AG04449 (cell line): ENCODE data around the gene MLLT1.

Experiments
- CTCF ChIA-PET: fragments of 350-600 bp; formaldehyde crosslinking; extraction: SDS; loops from one replicate; lab custom pipeline; 2021; ENCODE audit warnings: antibody characterized with exemption; lab: Yijun Ruan, JAX
- POLR2A ChIA-PET: fragments of 400-600, 350-600 bp; formaldehyde crosslinking; extraction: SDS; loops from one replicate; lab custom pipeline; 2020; ENCODE audit warnings: antibody characterized with exemption, inconsistent platforms; lab: Yijun Ruan, JAX
- DNase-seq: peaks from one replicate; pipeline ENCODE4 v3.0.0-alpha.2; 2010; ENCODE audit warnings: low read depth, low spot score
- H3K4me3 ChIP-seq: 2 replicates; pipeline ENCODE4 v1.5.1; 2011; ENCODE audit warnings: low read depth, mild to moderate bottlenecking, control low read depth, low read length
- TF ChIP-seq, protein P1 (sequence below): IDR thresholded peaks from one replicate; pipeline ENCODE4 v1.5.1; 2011; ENCODE audit warnings: mild to moderate bottlenecking, moderate library complexity, low read length, control low read depth, inconsistent platforms; ENCODE audit not compliant: insufficient read depth; ENCODE audit errors: missing control alignments

MLLT1 gene

DNA sequence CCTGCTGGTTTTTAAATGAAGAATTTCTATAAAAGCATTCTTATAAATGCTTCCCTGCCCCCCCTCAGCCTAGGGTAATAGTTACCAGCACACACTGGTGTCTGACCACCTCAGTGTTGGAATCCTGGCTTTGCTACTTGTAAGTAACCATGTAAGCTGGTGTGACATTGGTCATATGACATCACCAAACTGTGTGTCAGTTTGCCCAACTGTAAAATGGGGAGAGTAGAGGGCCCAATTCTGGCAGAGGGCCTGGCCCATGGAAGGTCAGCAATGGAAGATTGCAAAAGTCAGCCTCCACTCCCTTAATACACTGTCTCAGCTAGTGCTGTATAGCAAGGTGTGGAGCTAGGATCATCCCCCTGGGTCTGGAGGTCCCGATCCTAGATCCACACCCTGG lies 112.7 kb downstream of the MLLT1 start:
- no peak overlapping the region for H3K4me3 ChIP-seq
- ChIA-PET POLR2A (no interaction called here), CTCF (interaction anchor here (1.6 to 2.1 kb wide), 3 partner anchors 116 to 132 kb away, joined by 4 to 9 read pairs (median 5); no protein-coding TSS in a partner anchor)
- TF ChIP-seq, protein P1, sequence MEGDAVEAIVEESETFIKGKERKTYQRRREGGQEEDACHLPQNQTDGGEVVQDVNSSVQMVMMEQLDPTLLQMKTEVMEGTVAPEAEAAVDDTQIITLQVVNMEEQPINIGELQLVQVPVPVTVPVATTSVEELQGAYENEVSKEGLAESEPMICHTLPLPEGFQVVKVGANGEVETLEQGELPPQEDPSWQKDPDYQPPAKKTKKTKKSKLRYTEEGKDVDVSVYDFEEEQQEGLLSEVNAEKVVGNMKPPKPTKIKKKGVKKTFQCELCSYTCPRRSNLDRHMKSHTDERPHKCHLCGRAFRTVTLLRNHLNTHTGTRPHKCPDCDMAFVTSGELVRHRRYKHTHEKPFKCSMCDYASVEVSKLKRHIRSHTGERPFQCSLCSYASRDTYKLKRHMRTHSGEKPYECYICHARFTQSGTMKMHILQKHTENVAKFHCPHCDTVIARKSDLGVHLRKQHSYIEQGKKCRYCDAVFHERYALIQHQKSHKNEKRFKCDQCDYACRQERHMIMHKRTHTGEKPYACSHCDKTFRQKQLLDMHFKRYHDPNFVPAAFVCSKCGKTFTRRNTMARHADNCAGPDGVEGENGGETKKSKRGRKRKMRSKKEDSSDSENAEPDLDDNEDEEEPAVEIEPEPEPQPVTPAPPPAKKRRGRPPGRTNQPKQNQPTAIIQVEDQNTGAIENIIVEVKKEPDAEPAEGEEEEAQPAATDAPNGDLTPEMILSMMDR = no peak
- DNase-seq = no peak

DNA sequence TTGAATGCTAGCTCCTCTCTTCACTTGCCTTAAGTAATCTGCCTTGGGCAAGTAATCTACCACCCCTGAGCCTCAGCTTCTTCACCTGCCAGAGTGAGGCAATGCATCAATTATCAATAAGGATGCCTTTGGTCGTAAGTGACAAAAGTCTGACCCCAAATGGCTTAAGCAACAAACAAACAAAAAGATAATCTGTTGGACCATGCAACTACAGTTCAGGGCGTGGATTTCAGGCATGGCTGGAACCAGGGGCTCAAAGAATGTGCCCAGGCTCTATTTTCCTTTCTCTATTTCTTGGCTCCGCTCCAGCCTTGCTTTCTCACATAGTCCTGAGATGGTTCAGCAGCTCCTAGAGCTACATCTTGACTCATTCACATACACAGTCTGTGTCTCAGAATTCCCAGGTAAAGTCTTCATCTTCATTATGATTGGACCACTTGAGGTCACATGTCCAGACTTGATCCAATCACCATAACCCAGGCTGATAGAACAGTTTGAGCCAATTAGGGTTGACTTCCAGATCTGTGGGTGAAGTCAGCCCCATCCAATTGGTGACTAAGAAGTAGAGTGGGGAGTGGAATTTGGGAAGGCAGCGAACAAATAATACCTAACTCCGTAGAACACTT lies 114.8 kb downstream of the MLLT1 start:
- POLR2A ChIA-PET = no interaction called here
- CTCF ChIA-PET = interaction anchor here (0.9 to 1.3 kb wide), 4 partner anchors 12 to 189 kb away, joined by 3 to 4 read pairs (median 3); no protein-coding TSS in a partner anchor
- DNase-seq = no peak
- TF ChIP-seq, protein P1 = no peak
- H3K4me3 ChIP-seq = no peak overlapping the region

DNA sequence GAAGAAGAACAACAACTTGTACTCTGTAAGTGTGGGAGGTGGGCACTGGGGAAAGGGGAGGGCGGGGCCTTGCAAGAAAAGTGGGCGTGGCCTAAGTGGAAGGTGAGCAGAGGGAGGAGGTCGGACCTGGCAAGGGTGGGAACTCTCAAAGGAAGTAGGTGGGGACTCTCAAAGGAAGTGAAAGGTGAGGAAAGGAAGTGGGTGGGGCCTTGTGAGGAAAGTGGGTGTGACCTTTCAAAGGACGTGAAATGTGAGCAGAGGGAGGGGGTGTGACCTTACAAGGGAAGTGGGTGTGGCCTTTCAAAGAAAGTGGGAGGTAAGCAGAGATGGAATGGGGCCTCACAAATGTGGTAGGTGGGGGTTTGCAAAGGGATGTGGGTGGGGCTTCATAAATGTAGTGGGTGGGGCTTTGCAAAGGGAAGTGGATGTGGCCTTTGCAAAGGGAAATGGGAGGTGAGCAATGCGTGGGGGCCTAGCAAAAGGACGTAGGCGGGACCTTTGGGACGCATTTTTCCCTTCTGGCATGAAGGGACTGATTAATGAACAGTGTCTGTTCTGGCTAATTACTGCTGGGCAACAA lies 118.4 kb downstream of the MLLT1 start:
- ChIA-PET CTCF (no interaction called here), POLR2A (no interaction called here)
- TF ChIP-seq, protein P1 = no peak
- no peak for DNase-seq
- H3K4me3 ChIP-seq = no peak overlapping the region
